Prostate gland (tissue), 2 donors: ENCODE data around the gene PRKAG2.

Experiments
- POLR2A ChIP-seq: fragments of 450-650 bp; IDR thresholded peaks from one replicate; pipeline ENCODE4 v1.6.1; 2016; ENCODE audit warnings: antibody characterized with exemption, mild to moderate bottlenecking
- TF ChIP-seq, protein P1 (sequence below), 4 experiments: fragments of 200-600 bp in 2 of 4; fragments of 450-650 bp in 2 of 4; sonication (generic) in 2 of 4; IDR thresholded peaks; 1 replicate in 3 of 4; 2 replicates in 1 of 4; pipeline ENCODE4 v1.5.1; 2016 to 2019; ENCODE audit warnings: antibody characterized with exemption in 4 of 4, mild to moderate bottlenecking in 2 of 4, moderate library complexity in 2 of 4

DNA sequence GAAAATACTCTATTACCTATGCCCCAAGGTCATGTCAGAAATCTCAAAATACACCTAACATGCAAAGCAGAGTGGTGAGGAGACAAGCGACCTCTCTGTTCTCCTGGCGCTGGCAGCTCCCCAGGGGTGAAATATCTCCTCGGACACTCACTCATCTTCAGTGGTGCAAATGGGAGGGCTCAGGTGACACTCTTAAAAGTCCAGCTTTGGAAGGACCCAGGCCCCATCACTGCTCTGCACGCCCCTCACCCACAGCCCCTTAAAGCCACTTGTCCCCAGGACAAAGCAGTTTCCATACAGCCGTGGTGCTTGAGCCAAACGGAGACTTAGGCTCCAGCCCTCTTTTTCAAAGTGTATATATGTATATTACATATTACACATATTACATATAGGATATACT, 12.4 kb downstream of the PRKAG2 start:
- TF ChIP-seq, protein P1, sequence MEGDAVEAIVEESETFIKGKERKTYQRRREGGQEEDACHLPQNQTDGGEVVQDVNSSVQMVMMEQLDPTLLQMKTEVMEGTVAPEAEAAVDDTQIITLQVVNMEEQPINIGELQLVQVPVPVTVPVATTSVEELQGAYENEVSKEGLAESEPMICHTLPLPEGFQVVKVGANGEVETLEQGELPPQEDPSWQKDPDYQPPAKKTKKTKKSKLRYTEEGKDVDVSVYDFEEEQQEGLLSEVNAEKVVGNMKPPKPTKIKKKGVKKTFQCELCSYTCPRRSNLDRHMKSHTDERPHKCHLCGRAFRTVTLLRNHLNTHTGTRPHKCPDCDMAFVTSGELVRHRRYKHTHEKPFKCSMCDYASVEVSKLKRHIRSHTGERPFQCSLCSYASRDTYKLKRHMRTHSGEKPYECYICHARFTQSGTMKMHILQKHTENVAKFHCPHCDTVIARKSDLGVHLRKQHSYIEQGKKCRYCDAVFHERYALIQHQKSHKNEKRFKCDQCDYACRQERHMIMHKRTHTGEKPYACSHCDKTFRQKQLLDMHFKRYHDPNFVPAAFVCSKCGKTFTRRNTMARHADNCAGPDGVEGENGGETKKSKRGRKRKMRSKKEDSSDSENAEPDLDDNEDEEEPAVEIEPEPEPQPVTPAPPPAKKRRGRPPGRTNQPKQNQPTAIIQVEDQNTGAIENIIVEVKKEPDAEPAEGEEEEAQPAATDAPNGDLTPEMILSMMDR (IDR thresholded peaks at IDR 0.05): no peak
- no peak for TF ChIP-seq POLR2A
